ENCODE measurements around the gene SIRT3. TPM values are rescaled to one million over a fixed set of nuclear protein-coding genes. Genes with fewer than 3 reads are reported as not detected.

Gene SIRT3
- total RNA-seq, 3 donors from 2014 or later (not counting 1 experiment from before 2014, with no cell fraction given): 20.1 to 24.2 (median 21.2) TPM

DNA sequence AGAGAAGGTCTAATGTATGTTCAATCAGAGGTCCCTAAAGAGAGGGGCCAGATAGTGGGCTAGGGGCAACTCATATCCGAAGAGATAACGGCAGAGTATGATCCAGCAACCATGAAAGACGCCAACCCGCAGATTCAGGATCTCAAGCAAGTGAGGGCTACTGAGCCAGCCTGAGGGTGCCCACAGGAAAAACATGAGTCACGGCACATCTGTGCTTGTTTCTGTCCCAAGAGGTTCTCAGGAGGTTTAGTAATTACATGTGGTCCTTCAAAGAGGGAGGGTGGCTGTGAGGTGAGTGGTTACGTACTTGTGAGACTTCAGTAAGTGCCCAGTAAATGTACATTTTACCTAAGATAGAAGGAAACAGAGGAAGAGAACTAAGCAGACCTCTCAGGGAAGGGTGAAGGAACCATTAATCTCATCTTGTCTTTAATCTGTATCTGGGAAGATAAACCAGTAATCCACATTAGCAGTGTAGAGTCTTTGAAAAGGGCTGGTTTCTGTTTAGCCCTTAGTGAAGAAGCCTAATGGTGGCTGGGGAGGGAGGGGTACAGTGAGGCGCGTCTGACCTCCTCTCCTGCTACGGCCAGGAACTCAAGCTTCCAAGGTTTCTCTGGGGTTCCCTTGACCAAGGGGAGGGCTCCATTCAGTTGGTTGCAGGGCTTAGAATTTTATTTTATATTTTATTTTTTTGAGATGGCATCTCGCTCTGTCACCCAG lies 10.2 kb downstream of the SIRT3 start:
- intact Hi-C loops (cut with micrococcal nuclease): no loop called here
- H3K27me3 Mint-ChIP-seq (ENCODE audit: low read depth in 2 of 2): no peaks in the 10 kb centered on the region
- TF ChIP-seq CTCF (IDR thresholded peaks at IDR 0.05): no peak
- DNase-seq (no peak), ATAC-seq (no peak)
- no peak overlapping the region for H3K4me3 ChIP-seq (ENCODE audit: low read length)
- H3K27ac Mint-ChIP-seq: no peak overlapping the region
- H3K4me1 Mint-ChIP-seq: no peaks in the 10 kb centered on the region
- peaks cover 6% of the 10 kb centered on the region for H3K36me3 ChIP-seq (ENCODE audit: control insufficient read depth, insufficient read depth, low read length)
- no peaks in the 10 kb centered on the region for H3K9me3 ChIP-seq (ENCODE audit: control insufficient read depth, insufficient read depth, low read length)
- H3K9me3 Mint-ChIP-seq: no peaks in the 10 kb centered on the region
- no peak overlapping the region for H3K27ac ChIP-seq (ENCODE audit: low read length)
- WGBS (ENCODE audit: insufficient coverage): 92% methylated on average over 9 of the region's 10 CpGs
- H3K27me3 ChIP-seq (ENCODE audit: control insufficient read depth, insufficient read depth, low read length): no peaks in the 10 kb centered on the region
- H3K4me3 Mint-ChIP-seq: no peak overlapping the region
- peaks cover 7% of the 10 kb centered on the region for H3K36me3 Mint-ChIP-seq
- no peaks in the 10 kb centered on the region for H3K4me1 ChIP-seq (ENCODE audit: control insufficient read depth, insufficient read depth, low read length)

DNA sequence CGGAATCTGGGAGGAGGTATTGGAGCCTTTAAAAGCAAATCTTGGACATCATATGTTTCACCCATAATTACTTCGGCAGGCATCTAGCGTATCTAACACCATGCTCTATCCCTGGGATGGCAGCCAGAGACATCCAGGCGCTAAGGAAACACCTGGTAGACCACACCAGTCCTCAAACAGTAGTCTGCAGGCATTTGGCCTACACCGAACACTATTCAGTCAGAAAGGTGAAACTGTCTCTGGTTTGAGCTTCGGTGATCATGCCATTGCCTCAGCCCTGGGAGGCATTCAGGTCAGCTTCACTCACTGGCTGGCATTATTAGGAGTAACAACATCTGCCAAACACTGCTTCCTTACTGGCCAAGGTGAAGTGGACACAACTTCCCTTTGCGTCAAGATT lies 11.7 kb downstream of the SIRT3 start:
- DNase-seq: no peak
- H3K9me3 Mint-ChIP-seq: no peaks in the 10 kb centered on the region
- WGBS (ENCODE audit: insufficient coverage): 94% methylated on average over 7 of the region's 7 CpGs

GRCh38 chr11:223884-224283 lies 12.3 kb downstream of the SIRT3 start:
- DNase-seq: no peak
- no peak for ATAC-seq
- 97% methylated on average over 8 of the region's 9 CpGs for WGBS (ENCODE audit: insufficient coverage)
- H3K27me3 ChIP-seq (ENCODE audit: control insufficient read depth, insufficient read depth, low read length): no peaks in the 10 kb centered on the region
- no peak overlapping the region for H3K27ac ChIP-seq (ENCODE audit: low read length)
- no peaks in the 10 kb centered on the region for H3K9me3 ChIP-seq (ENCODE audit: control insufficient read depth, insufficient read depth, low read length)
- no peaks in the 10 kb centered on the region for H3K4me1 ChIP-seq (ENCODE audit: control insufficient read depth, insufficient read depth, low read length)
- Mint-ChIP-seq H3K4me1 (no peaks in the 10 kb centered on the region), H3K4me3 (no peak overlapping the region), H3K36me3 (peaks cover 7% of the 10 kb centered on the region), H3K27ac (no peak overlapping the region), H3K9me3 (no peaks in the 10 kb centered on the region), H3K27me3 (ENCODE audit: low read depth in 2 of 2) (no peaks in the 10 kb centered on the region)
- peaks cover 4% of the 10 kb centered on the region for H3K36me3 ChIP-seq (ENCODE audit: control insufficient read depth, insufficient read depth, low read length)
- no peak overlapping the region for H3K4me3 ChIP-seq (ENCODE audit: low read length)
- TF ChIP-seq CTCF (IDR thresholded peaks at IDR 0.05): no peak
- intact Hi-C loops (cut with micrococcal nuclease): no loop called here

More for the DNA sequence above, 11.7 kb downstream of the SIRT3 start:
- H3K4me1 ChIP-seq (ENCODE audit: control insufficient read depth, insufficient read depth, low read length): no peaks in the 10 kb centered on the region
- intact Hi-C loops (cut with micrococcal nuclease): no loop called here
- H3K36me3 Mint-ChIP-seq: peaks cover 7% of the 10 kb centered on the region
- H3K4me3 Mint-ChIP-seq: no peak overlapping the region
- H3K36me3 ChIP-seq (ENCODE audit: control insufficient read depth, insufficient read depth, low read length): peaks cover 4% of the 10 kb centered on the region
- no peaks in the 10 kb centered on the region for H3K9me3 ChIP-seq (ENCODE audit: control insufficient read depth, insufficient read depth, low read length)
- TF ChIP-seq CTCF (IDR thresholded peaks at IDR 0.05): no peak
- H3K27ac Mint-ChIP-seq: no peak overlapping the region
- no peak for ATAC-seq
- no peaks in the 10 kb centered on the region for H3K27me3 Mint-ChIP-seq (ENCODE audit: low read depth in 2 of 2)
- no peaks in the 10 kb centered on the region for H3K4me1 Mint-ChIP-seq
- no peak overlapping the region for H3K27ac ChIP-seq (ENCODE audit: low read length)
- H3K4me3 ChIP-seq (ENCODE audit: low read length): no peak overlapping the region
- H3K27me3 ChIP-seq (ENCODE audit: control insufficient read depth, insufficient read depth, low read length): no peaks in the 10 kb centered on the region

Measured in natural killer cell (primary cell).